Heart right ventricle (tissue), 16 donors: ENCODE results near the gene DNAH1. TPM values are rescaled to one million over a fixed set of nuclear protein-coding genes. Genes with fewer than 3 reads are reported as not detected.

Source experiments
- ATAC-seq, 8 donors: fragments of 200-7000 bp; cut with Tn5 transposase; one replicate each; pipeline ENCODE4 v1.9.1; 2020; ENCODE audit warnings: mild to moderate bottlenecking in 8 of 8, moderate library complexity in 8 of 8, moderate number of reproducible peaks in 1 of 8
- DNase-seq, 2 donors: peaks; one replicate each; pipeline ENCODE4 v3.0.0-alpha.2; 2020
- H3K27ac ChIP-seq, 10 donors: fragments of 200-600 bp; sonication (generic) in 2 of 10; one replicate each; pipeline versions ENCODE4 v1.5.0 to v1.8.0; 2020 to 2022; ENCODE audit warnings: mild to moderate bottlenecking in 3 of 10
- H3K27me3 ChIP-seq, 7 donors: fragments of 200-600 bp; one replicate each; pipeline ENCODE4 v1.8.0; 2021 to 2022; ENCODE audit warnings: mild to moderate bottlenecking in 2 of 7
- H3K36me3 ChIP-seq, 9 donors: fragments of 200-600 bp; sonication (generic) in 1 of 9; one replicate each; pipeline versions ENCODE4 v1.5.0 to v1.8.0; 2020 to 2022; ENCODE audit warnings: mild to moderate bottlenecking in 2 of 9
- H3K4me1 ChIP-seq, 9 donors: fragments of 200-600 bp; sonication (generic) in 1 of 9; one replicate each; pipeline versions ENCODE4 v1.5.0 to v1.8.0; 2020 to 2022; ENCODE audit warnings: mild to moderate bottlenecking in 4 of 9
- H3K4me3 ChIP-seq, 10 donors: fragments of 200-600 bp; sonication (generic) in 2 of 10; one replicate each; pipeline versions ENCODE4 v1.5.0 to v1.8.0; 2020 to 2022; ENCODE audit warnings: mild to moderate bottlenecking in 7 of 10, moderate library complexity in 2 of 10
- H3K9me3 ChIP-seq, 11 donors: fragments of 200-600 bp in 10 of 11; sonication (generic) in 2 of 11; one replicate each; pipeline versions ENCODE4 v1.5.0 to v1.8.0; 2013 to 2022; ENCODE audit warnings: mild to moderate bottlenecking in 2 of 11, control low read depth in 1 of 11, moderate library complexity in 1 of 11
- CTCF ChIP-seq, 9 donors: fragments of 200-600 bp; sonication (generic) in 2 of 9; IDR thresholded peaks; one replicate each; pipeline versions ENCODE4 v1.5.0 to v1.8.0; 2021 to 2022; ENCODE audit warnings: antibody characterized with exemption in 9 of 9, mild to moderate bottlenecking in 5 of 9, moderate library complexity in 1 of 9
- WGBS, 2 donors: extraction: QIAGEN DNeasy Blood & Tissue Kit; methylation state at CpG; one replicate each; pipeline ENCODE4 v1.1.7; 2013; ENCODE audit warnings: inconsistent platforms in 1 of 2; 5-methylcytosine and 5-hydroxymethylcytosine counted together
- intact Hi-C, 10 donors: fragments of 100-400 bp; cut with DNase I; formaldehyde crosslinking; loops; one replicate each; pipeline versions ENCODE4 v1.11.1 to v1.14.2; 2022
- polyA plus RNA-seq, 2 donors: library from polyadenylated mRNA; stranded (reverse); fragments of 200-250 nt; gene quantifications; one replicate each; pipeline ENCODE4 v1.2.3, GENCODE V29; 2013
- total RNA-seq, 10 donors: library from RNA; stranded (reverse); fragmentation: NEBNext Ultra II Directional in 3 of 10; extraction: Animal tissue kit (Norgen Biotek cat#: 25700) in 3 of 10; gene quantifications; one replicate each; pipeline versions ENCODE4 v1.2.1 to v1.2.4, GENCODE V29; 2021 to 2023
- donor health status: Arrhythmogenic right ventricular cardiomyopathy.
- donor health status: ischemic (EF 13 %, LVEDD 7.1; RV severe dilation, severe dysfunction).
- donor health status: healthy with polysubstance abuse.
- donor health status: DM: no; HTN: yes; CAD: no.
- donor health status: DM: no; HTN: no; CAD: no.
- donor health status: ischemic (EF 25% LVEDD 6.9; RV normal size, moderate dysfunction).
- donor health status: ischemic (EF 25% LVEDD 5.7; RV mildly dilated, moderate dysfunction).
- donor health status: healthy.
- donor health status: DM: yes; HTN: yes; CAD: no.
- donor health status: Ischemic cardiomyopathy.
- donor health status: ischemic (EF 35%, LVEDD 5.7; RV mildly dilated, moderate dysfunction).
- donor health status: nonischemic (EF 11% LVEDD 7.7; RV severe dilation, severe dysfunction).
- donor health status: DM: yes; HTN: yes; CAD: no.
- donor health status: PGD.
- donor health status: ischemic (EF 29% LVEDD 5.4; RV normal size, mild dysfunction).
- donor health status: nonischemic (EF 23%, LVEDD 6.1; RV moderate dilation, normal function).

DNAH1 gene
- total and polyA plus RNA-seq, 12 donors: 0.99 to 6.4 (median 2.8) TPM

- H3K27ac ChIP-seq: no peak overlapping the region
- H3K4me3 ChIP-seq: no peak overlapping the region
- peaks cover 0 to 46% (median 13%) of the 10 kb centered on the region in 9 donors for H3K36me3 ChIP-seq
- no peak for TF ChIP-seq CTCF (IDR thresholded peaks at IDR 0.05)
- ATAC-seq: no peak
- DNase-seq: no peak
- no peaks in the 10 kb centered on the region for H3K9me3 ChIP-seq
- WGBS, 2 donors: 91 to 92% methylated on average over 5 of the region's 5 CpGs
- H3K27me3 ChIP-seq: no peaks in the 10 kb centered on the region
- intact Hi-C loops: loop anchor here in 3 of 10 donors (2.0 to 10.0 kb wide), 3 partner anchors 37 to 49 kb away; no protein-coding TSS in a partner anchor
- peaks cover 4 to 28% (median 19%) of the 10 kb centered on the region in 9 donors for H3K4me1 ChIP-seq
Measured at GRCh38 chr3:52295671-52296208, 20.4 kb upstream of the DNAH1 start.

GRCh38 chr3:52297242-52298148, 18.6 kb upstream of the DNAH1 start:
- intact Hi-C loops: loop anchor here in 2 of 10 donors (5.0 to 10.0 kb wide), 2 partner anchors 35 to 47 kb away; no protein-coding TSS in a partner anchor
- 86 to 93% methylated on average over 11 of the region's 11 CpGs for WGBS, 2 donors
- Histone ChIP-seq H3K4me3 (no peak overlapping the region), H3K36me3 (peaks cover 0 to 29% (median 3%) of the 10 kb centered on the region in 9 donors), H3K27ac (no peak overlapping the region), H3K9me3 (no peaks in the 10 kb centered on the region), H3K4me1 (peaks cover 4 to 28% (median 19%) of the 10 kb centered on the region in 9 donors), H3K27me3 (no peaks in the 10 kb centered on the region)
- ATAC-seq: no peak
- DNase-seq: no peak
- no peak for TF ChIP-seq CTCF (IDR thresholded peaks at IDR 0.05)

GRCh38 chr3:52298149-52299098, 17.7 kb upstream of the DNAH1 start:
- no peak for DNase-seq
- Histone ChIP-seq H3K4me1 (peaks cover 4 to 28% (median 19%) of the 10 kb centered on the region in 9 donors), H3K27ac (no peak overlapping the region), H3K36me3 (peaks cover 0 to 19% (median 0%) of the 10 kb centered on the region in 9 donors), H3K9me3 (no peaks in the 10 kb centered on the region), H3K27me3 (no peaks in the 10 kb centered on the region), H3K4me3 (no peak overlapping the region)
- no peak for ATAC-seq
- no peak for TF ChIP-seq CTCF (IDR thresholded peaks at IDR 0.05)
- intact Hi-C loops: loop anchor here in 2 of 10 donors (5.0 to 10.0 kb wide), 2 partner anchors 34 to 46 kb away; no protein-coding TSS in a partner anchor
- WGBS, 2 donors: 42 to 46% methylated on average over 17 of the region's 17 CpGs
